NT2/D1 (cell line): Measurements from ENCODE around the gene RIOK1.

Experiments used
- YY1 ChIP-seq: IDR thresholded peaks from 2 replicates; pipeline ENCODE4 v1.6.1; 2011; ENCODE audit not compliant: insufficient read length, insufficient read depth
- ZNF274 ChIP-seq: IDR thresholded peaks from 2 replicates; pipeline ENCODE4 v1.6.1; 2011; ENCODE audit warnings: mild to moderate bottlenecking, low read depth, low read length

DNA sequence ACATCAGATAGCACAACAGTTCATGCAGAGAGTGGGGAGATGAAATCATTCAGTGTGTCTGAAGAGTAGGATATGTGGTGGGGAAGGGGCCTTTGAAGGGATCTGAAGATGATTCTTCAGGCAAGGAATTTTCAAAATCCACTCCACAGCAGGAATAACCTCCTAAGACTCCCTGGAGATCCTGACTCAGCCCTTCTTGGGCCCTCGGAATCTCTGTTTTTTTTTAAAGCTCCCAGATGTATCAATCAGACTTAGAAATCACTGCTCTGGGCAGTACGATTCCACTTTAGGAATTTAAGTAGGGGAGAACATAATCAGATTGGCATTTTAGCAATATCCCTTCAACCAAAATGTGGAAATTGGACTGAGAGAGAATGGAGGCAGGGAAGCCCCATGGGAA is 55.5 kb downstream of the RIOK1 start:
- TF ChIP-seq YY1 (no peak), ZNF274 (no peak)
